ENCODE results near the gene PTPRD. TPM values are rescaled to one million over a fixed set of nuclear protein-coding genes. Genes with fewer than 3 reads are reported as not detected.

The PTPRD gene
- total RNA-seq, 1 donor from 2014 or later: 532 TPM

DNA sequence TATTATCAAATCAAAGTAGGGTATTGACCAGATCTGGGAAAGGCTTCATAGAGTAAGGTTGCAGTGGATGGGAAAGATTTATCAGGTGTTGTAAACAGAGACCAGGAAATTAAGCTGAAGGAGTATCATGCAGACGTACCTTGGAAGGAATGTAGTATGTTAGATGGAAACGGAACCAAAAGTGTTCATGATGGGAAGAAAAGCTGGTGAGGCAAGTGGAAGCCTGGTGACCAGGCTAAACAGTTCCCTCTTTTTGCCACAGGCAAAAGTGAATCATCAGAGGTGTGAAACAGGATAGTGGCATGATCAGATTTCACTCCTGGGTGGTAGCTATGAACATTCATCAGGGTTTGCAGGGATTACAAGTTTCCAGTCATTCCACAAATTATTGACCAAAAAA is 2033.1 kb downstream of the PTPRD start:
- no peak for DNase-seq
- no peak overlapping the region for H3K27ac Mint-ChIP-seq (ENCODE audit: unreplicated experiment)
- TF ChIP-seq, protein P1, sequence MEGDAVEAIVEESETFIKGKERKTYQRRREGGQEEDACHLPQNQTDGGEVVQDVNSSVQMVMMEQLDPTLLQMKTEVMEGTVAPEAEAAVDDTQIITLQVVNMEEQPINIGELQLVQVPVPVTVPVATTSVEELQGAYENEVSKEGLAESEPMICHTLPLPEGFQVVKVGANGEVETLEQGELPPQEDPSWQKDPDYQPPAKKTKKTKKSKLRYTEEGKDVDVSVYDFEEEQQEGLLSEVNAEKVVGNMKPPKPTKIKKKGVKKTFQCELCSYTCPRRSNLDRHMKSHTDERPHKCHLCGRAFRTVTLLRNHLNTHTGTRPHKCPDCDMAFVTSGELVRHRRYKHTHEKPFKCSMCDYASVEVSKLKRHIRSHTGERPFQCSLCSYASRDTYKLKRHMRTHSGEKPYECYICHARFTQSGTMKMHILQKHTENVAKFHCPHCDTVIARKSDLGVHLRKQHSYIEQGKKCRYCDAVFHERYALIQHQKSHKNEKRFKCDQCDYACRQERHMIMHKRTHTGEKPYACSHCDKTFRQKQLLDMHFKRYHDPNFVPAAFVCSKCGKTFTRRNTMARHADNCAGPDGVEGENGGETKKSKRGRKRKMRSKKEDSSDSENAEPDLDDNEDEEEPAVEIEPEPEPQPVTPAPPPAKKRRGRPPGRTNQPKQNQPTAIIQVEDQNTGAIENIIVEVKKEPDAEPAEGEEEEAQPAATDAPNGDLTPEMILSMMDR (IDR thresholded peaks at IDR 0.05; ENCODE audit: partially characterized antibody, unreplicated experiment): no peak

DNA sequence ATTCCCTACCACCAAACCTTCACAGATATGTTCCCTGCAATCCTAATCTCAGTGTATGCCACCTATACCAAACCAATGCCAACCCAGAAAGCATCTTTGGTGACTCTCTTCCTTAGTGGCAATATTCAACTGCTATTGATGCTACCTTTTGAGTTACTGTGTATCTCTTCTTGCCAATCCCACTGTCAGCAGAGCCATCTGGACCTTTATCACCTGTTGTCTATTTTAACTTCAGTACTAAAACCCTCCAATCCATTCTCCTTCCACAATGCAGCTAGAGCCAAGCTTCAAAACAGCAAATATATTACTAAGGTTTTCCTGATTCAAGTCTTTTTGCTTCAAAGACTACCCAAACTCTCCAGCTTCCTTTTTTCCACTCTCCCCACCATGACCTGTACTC is 2036.1 kb downstream of the PTPRD start:
- TF ChIP-seq, protein P1 (IDR thresholded peaks at IDR 0.05; ENCODE audit: partially characterized antibody, unreplicated experiment): no peak
- Mint-ChIP-seq H3K9me3 (ENCODE audit: unreplicated experiment) (peaks cover 5% of the 10 kb centered on the region), H3K4me3 (ENCODE audit: unreplicated experiment) (no peak overlapping the region), H3K36me3 (ENCODE audit: unreplicated experiment) (no peaks in the 10 kb centered on the region), H3K4me1 (ENCODE audit: low read depth, unreplicated experiment) (no peaks in the 10 kb centered on the region), H3K27ac (ENCODE audit: unreplicated experiment) (no peak overlapping the region), H3K27me3 (ENCODE audit: unreplicated experiment) (peaks cover 1% of the 10 kb centered on the region)
- no peak for DNase-seq

More for the DNA sequence above, 2033.1 kb downstream of the PTPRD start:
- Mint-ChIP-seq H3K36me3 (ENCODE audit: unreplicated experiment) (peaks cover 11% of the 10 kb centered on the region), H3K4me1 (ENCODE audit: low read depth, unreplicated experiment) (no peaks in the 10 kb centered on the region), H3K9me3 (ENCODE audit: unreplicated experiment) (peaks cover 6% of the 10 kb centered on the region), H3K27me3 (ENCODE audit: unreplicated experiment) (peaks cover 4% of the 10 kb centered on the region), H3K4me3 (ENCODE audit: unreplicated experiment) (no peak overlapping the region)

DNA sequence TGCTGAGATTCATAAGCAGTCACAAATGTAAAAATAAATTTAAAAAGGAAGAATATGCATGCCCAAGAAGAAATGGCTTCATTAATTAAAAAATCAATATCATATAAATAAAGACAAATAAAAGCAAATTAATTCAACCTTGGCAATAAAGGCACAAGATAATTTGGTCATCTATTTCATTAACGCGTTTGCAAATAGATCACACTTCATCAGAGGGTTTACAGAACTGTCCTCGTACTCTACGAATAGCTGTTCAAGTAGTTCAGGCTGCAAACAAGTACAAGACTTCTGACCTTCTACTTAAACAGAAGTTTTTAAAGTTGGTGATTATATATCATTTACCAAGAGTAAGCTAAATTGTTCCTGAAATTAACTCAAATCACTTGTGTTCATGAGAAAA is 2038.0 kb downstream of the PTPRD start:
- Mint-ChIP-seq H3K27ac (ENCODE audit: unreplicated experiment) (no peak overlapping the region), H3K9me3 (ENCODE audit: unreplicated experiment) (peaks cover 5% of the 10 kb centered on the region), H3K36me3 (ENCODE audit: unreplicated experiment) (no peaks in the 10 kb centered on the region), H3K4me3 (ENCODE audit: unreplicated experiment) (no peak overlapping the region), H3K27me3 (ENCODE audit: unreplicated experiment) (peaks cover 1% of the 10 kb centered on the region), H3K4me1 (ENCODE audit: low read depth, unreplicated experiment) (peaks cover 2% of the 10 kb centered on the region)
- TF ChIP-seq, protein P1 (IDR thresholded peaks at IDR 0.05; ENCODE audit: partially characterized antibody, unreplicated experiment): no peak
- no peak for DNase-seq

DNA sequence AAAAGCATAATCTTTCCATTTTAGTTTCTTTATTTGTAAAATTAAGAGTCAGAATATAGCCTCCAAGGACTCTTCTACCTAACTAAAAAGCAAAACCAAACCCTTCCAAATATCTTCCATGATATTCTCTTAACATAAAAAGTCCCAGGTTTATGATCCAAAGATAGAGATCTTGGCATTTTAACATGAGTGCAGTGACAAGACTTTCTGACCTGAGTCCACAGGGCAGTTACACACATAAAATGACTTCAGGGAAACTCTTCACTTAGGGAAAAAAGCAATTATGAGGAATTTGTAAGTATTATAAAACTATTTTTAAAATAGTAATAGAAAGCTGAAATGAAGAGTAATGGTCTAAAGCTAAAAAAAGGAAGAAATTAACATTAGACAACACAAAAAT is 2040.6 kb downstream of the PTPRD start:
- Mint-ChIP-seq H3K4me1 (ENCODE audit: low read depth, unreplicated experiment) (peaks cover 5% of the 10 kb centered on the region), H3K4me3 (ENCODE audit: unreplicated experiment) (no peak overlapping the region), H3K9me3 (ENCODE audit: unreplicated experiment) (peaks cover 5% of the 10 kb centered on the region), H3K27me3 (ENCODE audit: unreplicated experiment) (peaks cover 3% of the 10 kb centered on the region), H3K27ac (ENCODE audit: unreplicated experiment) (no peak overlapping the region), H3K36me3 (ENCODE audit: unreplicated experiment) (no peaks in the 10 kb centered on the region)
- TF ChIP-seq, protein P1 (IDR thresholded peaks at IDR 0.05; ENCODE audit: partially characterized antibody, unreplicated experiment): no peak
- DNase-seq: no peak

DNA sequence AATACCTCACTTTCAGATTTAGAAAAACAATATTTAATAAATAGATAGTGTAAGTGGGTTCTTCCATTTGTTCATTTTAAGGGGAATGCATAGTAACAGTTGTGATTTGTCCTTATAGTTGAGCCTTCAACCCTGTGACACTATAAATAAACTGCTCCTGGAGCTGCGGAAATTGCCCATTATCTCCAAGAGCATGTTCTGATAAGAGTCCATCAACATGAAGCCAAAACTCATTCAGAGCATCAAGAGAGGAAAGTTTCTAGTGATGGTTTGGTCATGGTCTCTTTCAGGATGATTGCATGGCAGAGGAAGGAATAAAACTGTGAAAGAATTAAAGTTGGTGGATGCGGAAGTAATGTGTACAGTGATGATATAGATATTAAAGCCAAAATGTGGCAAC is 2041.2 kb downstream of the PTPRD start:
- Mint-ChIP-seq H3K27me3 (ENCODE audit: unreplicated experiment) (peaks cover 3% of the 10 kb centered on the region), H3K4me3 (ENCODE audit: unreplicated experiment) (no peak overlapping the region), H3K27ac (ENCODE audit: unreplicated experiment) (no peak overlapping the region), H3K4me1 (ENCODE audit: low read depth, unreplicated experiment) (peaks cover 5% of the 10 kb centered on the region), H3K36me3 (ENCODE audit: unreplicated experiment) (no peaks in the 10 kb centered on the region), H3K9me3 (ENCODE audit: unreplicated experiment) (peaks cover under 1% of the 10 kb centered on the region)
- TF ChIP-seq, protein P1 (IDR thresholded peaks at IDR 0.05; ENCODE audit: partially characterized antibody, unreplicated experiment): no peak
- DNase-seq: no peak
